Nephron progenitor cell (in vitro differentiated cells): Measurements from ENCODE around the gene PAFAH1B2.

ENCODE experiments used
- DNase-seq: peaks from one replicate; pipeline ENCODE4 v3.0.0; 2021
- H3K27ac Mint-ChIP-seq: 2 replicates; pipeline ENCODE4 v1.8.0; 2021; ENCODE audit warnings: mild to moderate bottlenecking, moderate library complexity, mixed read lengths
- H3K27me3 Mint-ChIP-seq: 2 replicates; pipeline ENCODE4 v1.8.0; 2021; ENCODE audit warnings: mild to moderate bottlenecking, low read depth, mixed read lengths; ENCODE audit not compliant: poor library complexity
- H3K36me3 Mint-ChIP-seq: 2 replicates; pipeline ENCODE4 v1.8.0; 2021; ENCODE audit warnings: low read depth, mixed read lengths
- H3K4me1 Mint-ChIP-seq: 2 replicates; pipeline ENCODE4 v1.8.0; 2021; ENCODE audit warnings: mixed read lengths
- H3K4me3 Mint-ChIP-seq: 2 replicates; pipeline ENCODE4 v1.8.0; 2021; ENCODE audit warnings: mild to moderate bottlenecking, moderate library complexity, mixed read lengths
- H3K9me3 Mint-ChIP-seq: 2 replicates; pipeline ENCODE4 v1.8.0; 2021; ENCODE audit warnings: mild to moderate bottlenecking, moderate library complexity, mixed read lengths
- CTCF ChIP-seq: fragments of 200-600 bp; sonication (generic); IDR thresholded peaks from 2 replicates; pipeline ENCODE4 v1.5.0; 2021; ENCODE audit warnings: antibody characterized with exemption

The PAFAH1B2 gene

GRCh38 chr11:117189941-117190544 is 46.0 kb downstream of the PAFAH1B2 start:
- no peak overlapping the region for H3K4me3 Mint-ChIP-seq
- TF ChIP-seq CTCF = no peak
- H3K36me3 Mint-ChIP-seq = peaks cover 5% of the 10 kb centered on the region
- no peak overlapping the region for H3K27ac Mint-ChIP-seq
- peaks cover 27% of the 10 kb centered on the region for H3K4me1 Mint-ChIP-seq
- H3K9me3 Mint-ChIP-seq = no peaks in the 10 kb centered on the region
- peaks cover 9% of the 10 kb centered on the region for H3K27me3 Mint-ChIP-seq
- DNase-seq = no peak

GRCh38 chr11:117191680-117192400 is 47.8 kb downstream of the PAFAH1B2 start:
- no peak overlapping the region for H3K4me3 Mint-ChIP-seq
- no peaks in the 10 kb centered on the region for H3K9me3 Mint-ChIP-seq
- H3K27ac Mint-ChIP-seq = no peak overlapping the region
- peaks cover 5% of the 10 kb centered on the region for H3K36me3 Mint-ChIP-seq
- peaks cover 5% of the 10 kb centered on the region for H3K27me3 Mint-ChIP-seq
- TF ChIP-seq CTCF = no peak
- DNase-seq = no peak
- H3K4me1 Mint-ChIP-seq = peaks cover 14% of the 10 kb centered on the region

- no peaks in the 10 kb centered on the region for H3K36me3 Mint-ChIP-seq
- H3K27me3 Mint-ChIP-seq = peaks cover 2% of the 10 kb centered on the region
- no peaks in the 10 kb centered on the region for H3K9me3 Mint-ChIP-seq
- DNase-seq = no peak
- no peak overlapping the region for H3K27ac Mint-ChIP-seq
- no peak overlapping the region for H3K4me3 Mint-ChIP-seq
- TF ChIP-seq CTCF = no peak
- peaks cover 9% of the 10 kb centered on the region for H3K4me1 Mint-ChIP-seq
These were observed 48.4 kb downstream of the PAFAH1B2 start for GRCh38 chr11:117192401-117192875.

- Mint-ChIP-seq H3K27ac (no peak overlapping the region), H3K36me3 (no peaks in the 10 kb centered on the region), H3K9me3 (no peaks in the 10 kb centered on the region), H3K4me1 (peaks cover 10% of the 10 kb centered on the region), H3K4me3 (no peak overlapping the region), H3K27me3 (peaks cover 2% of the 10 kb centered on the region)
- DNase-seq = no peak
- TF ChIP-seq CTCF = no peak
These were observed 49.3 kb downstream of the PAFAH1B2 start for GRCh38 chr11:117193130-117194020.

GRCh38 chr11:117194267-117194666 is 50.2 kb downstream of the PAFAH1B2 start:
- DNase-seq = no peak
- no peak for TF ChIP-seq CTCF
- Mint-ChIP-seq H3K4me1 (peaks cover 19% of the 10 kb centered on the region), H3K9me3 (no peaks in the 10 kb centered on the region), H3K4me3 (no peak overlapping the region), H3K27ac (no peak overlapping the region), H3K27me3 (peaks cover 2% of the 10 kb centered on the region), H3K36me3 (no peaks in the 10 kb centered on the region)
